SK-N-SH (cell line): ENCODE data around the gene MCC. TPM values are rescaled to one million over a fixed set of nuclear protein-coding genes. Genes with fewer than 3 reads are reported as not detected.

Experiments used
- CTCF ChIA-PET: fragments of 300-600, 350-600 bp; formaldehyde crosslinking; extraction: SDS; loops from one replicate; lab custom pipeline; 2021; lab: Yijun Ruan, JAX
- POLR2A ChIA-PET: fragments of 350-600 bp; sonication (Branson Sonifier 250); formaldehyde crosslinking; extraction: SDS; loops from one replicate; lab custom pipeline; 2020; ENCODE audit warnings: antibody characterized with exemption, inconsistent platforms; lab: Yijun Ruan, JAX
- DNase-seq: peaks from one replicate; pipeline ENCODE4 v3.0.0; 2012
- H2AFZ ChIP-seq: fragments of 200-600 bp; sonication (generic); 2 replicates; pipeline ENCODE4 v1.8.1; 2016; ENCODE audit warnings: antibody characterized with exemption, mild to moderate bottlenecking, low read depth
- H3F3A ChIP-seq: fragments of 200-600 bp; sonication (generic); replicated peaks from 2 replicates; pipeline ENCODE3; 2016; ENCODE audit warnings: antibody characterized with exemption, mild to moderate bottlenecking; ENCODE audit not compliant: insufficient read depth
- H3K27ac ChIP-seq, 2 experiments: fragments of 200-500 bp in 1 of 2; fragments of 200-600 bp in 1 of 2; sonication (Bioruptor generic) in 1 of 2; sonication (generic), shearing (Covaris generic) in 1 of 2; 2 replicates each; pipeline versions ENCODE4 v1.5.1 to v1.6.1; 2014 to 2016; ENCODE audit warnings: low read depth in 2 of 2, inconsistent platforms in 1 of 2, low read length in 1 of 2, mild to moderate bottlenecking in 1 of 2, mixed read lengths in 1 of 2
- H3K27me3 ChIP-seq: fragments of 200-600 bp; sonication (generic), shearing (Covaris generic); 2 replicates; pipeline ENCODE4 v1.6.1; 2016; ENCODE audit warnings: mixed run types; ENCODE audit not compliant: insufficient read depth
- H3K36me3 ChIP-seq, 2 experiments: fragments of 200-500 bp in 1 of 2; fragments of 200-600 bp in 1 of 2; sonication (Bioruptor generic) in 1 of 2; sonication (generic) in 1 of 2; replicated peaks in 1 of 2; 2 replicates each; pipeline versions ENCODE3 to v1.5.1; 2014 to 2016; ENCODE audit warnings: low read length in 1 of 2, mild to moderate bottlenecking in 1 of 2; ENCODE audit not compliant: insufficient read depth in 2 of 2, control insufficient read depth in 1 of 2
- H3K4me1 ChIP-seq, 2 experiments: fragments of 200-500 bp in 1 of 2; fragments of 200-600 bp in 1 of 2; sonication (Bioruptor generic) in 1 of 2; sonication (generic), shearing (Covaris generic) in 1 of 2; 2 replicates each; pipeline versions ENCODE4 v1.5.1 to v1.6.1; 2014 to 2016; ENCODE audit warnings: low read depth in 1 of 2, low read length in 1 of 2, mixed run types in 1 of 2; ENCODE audit not compliant: insufficient read depth in 2 of 2, control insufficient read depth in 1 of 2
- H3K4me2 ChIP-seq: fragments of 200-600 bp; sonication (generic), shearing (Covaris generic); 2 replicates; pipeline ENCODE4 v1.6.1; 2017; ENCODE audit warnings: mixed run types
- H3K4me3 ChIP-seq, 2 experiments: fragments of 200-500 bp in 1 of 2; fragments of 200-600 bp in 1 of 2; sonication (Bioruptor generic) in 1 of 2; sonication (generic), shearing (Covaris generic) in 1 of 2; 2 replicates each; pipeline versions ENCODE4 v1.5.1 to v1.8.1; 2014 to 2016; ENCODE audit warnings: low read depth in 2 of 2, inconsistent platforms in 1 of 2, low read length in 1 of 2, mild to moderate bottlenecking in 1 of 2, mixed read lengths in 1 of 2, moderate library complexity in 1 of 2
- H3K79me2 ChIP-seq: fragments of 200-600 bp; sonication (generic); 2 replicates; pipeline ENCODE4 v1.8.1; 2017; ENCODE audit warnings: mild to moderate bottlenecking; ENCODE audit not compliant: insufficient read depth
- H3K9ac ChIP-seq: fragments of 200-600 bp; sonication (generic); 2 replicates; pipeline ENCODE4 v1.6.1; 2017; ENCODE audit warnings: mixed run types
- H3K9me2 ChIP-seq: fragments of 200-600 bp; sonication (generic); 2 replicates; pipeline ENCODE4 v1.6.1; 2017; ENCODE audit warnings: mixed run types
- H3K9me3 ChIP-seq: fragments of 200-600 bp; sonication (generic); 2 replicates; pipeline ENCODE4 v1.6.1; 2017; ENCODE audit warnings: mixed run types, mild to moderate bottlenecking, moderate library complexity
- H4K20me1 ChIP-seq: fragments of 200-600 bp; sonication (generic); 2 replicates; pipeline ENCODE4 v1.6.1; 2017; ENCODE audit warnings: mild to moderate bottlenecking, mixed run types; ENCODE audit not compliant: insufficient read depth
- FOSL2 ChIP-seq: IDR thresholded peaks from 2 replicates; pipeline ENCODE4 v1.4.0; 2012; ENCODE audit warnings: low read depth, mild to moderate bottlenecking, moderate library complexity, borderline replicate concordance
- SIN3A ChIP-seq: IDR thresholded peaks from 2 replicates; pipeline ENCODE4 v1.6.1; 2012; ENCODE audit warnings: low read depth, mild to moderate bottlenecking, low read length, moderate library complexity, borderline replicate concordance
- TAF1 ChIP-seq: IDR thresholded peaks from 2 replicates; pipeline ENCODE4 v1.6.1; 2012; ENCODE audit warnings: low read depth, mild to moderate bottlenecking, low read length, moderate library complexity, borderline replicate concordance
- WGBS: methylation state at CpG from one replicate; pipeline ENCODE4 v1.1.6; 2017; ENCODE audit warnings: low lambda C conversion rate; 5-methylcytosine and 5-hydroxymethylcytosine counted together
- polyA plus RNA-seq, 3 experiments: library from polyadenylated mRNA; depleted of rRNA; stranded (reverse); fragments of >200 nt; gene quantifications; 2 replicates each; pipeline ENCODE4 v1.2.3, GENCODE V29; 2012
- small RNA-seq, 7 experiments: library from RNA; depleted of rRNA; stranded (forward); fragments of <200 nt; gene quantifications; one replicate each; pipeline ENCODE3, GENCODE V24; 2012

MCC gene
- polyA plus RNA-seq, 1 of the 3 experiments (the other 2 are of a cell fraction), result 3.6 TPM

GRCh38 chr5:112973036-112973435 is 515.2 kb downstream of the MCC start:
- TF ChIP-seq SIN3A (no peak), FOSL2 (no peak), TAF1 (no peak)
- POLR2A ChIA-PET, result no interaction called here
- H3F3A ChIP-seq, result no peaks in the 10 kb centered on the region
- CTCF ChIA-PET, result interaction anchor here (1.3 kb wide), 1 partner anchor 23 kb away, joined by 3 read pairs; no protein-coding TSS in a partner anchor
- no peak overlapping the region for H3K9ac ChIP-seq
- H3K4me3 ChIP-seq, result no peak overlapping the region
- no peaks in the 10 kb centered on the region for H3K36me3 ChIP-seq
- H4K20me1 ChIP-seq, result no peaks in the 10 kb centered on the region
- H3K9me3 ChIP-seq, result no peaks in the 10 kb centered on the region
- H3K4me1 ChIP-seq, result peaks cover 0 to 6% of the 10 kb centered on the region in 2 experiments; a peak in 2 of 4 replicates
- H3K27me3 ChIP-seq, result no peaks in the 10 kb centered on the region
- no peak overlapping the region for H3K4me2 ChIP-seq
- WGBS, result 75% methylated on average over 1 of the region's 1 CpG
- DNase-seq, result no peak
- no peak overlapping the region for H2AFZ ChIP-seq
- H3K79me2 ChIP-seq, result peaks cover 14% of the 10 kb centered on the region
- no peak overlapping the region for H3K27ac ChIP-seq
- H3K9me2 ChIP-seq, result no peaks in the 10 kb centered on the region

Small RNAs within 50 kb of the gene (small RNA-seq; reads per million reads assigned to genes)
- gene RNU4ATAC13P, result 0 to 0.10 (median 0) reads per million in 7 experiments

Other genes starting within 250 kb of the MCC start
- gene TSSK1B, start 53.5 kb downstream of the MCC start, polyA plus RNA-seq (2012; rRNA removed), result 0.05 TPM in 2 replicates
- 3.5 and 4.7 TPM in 2 replicates for gene YTHDC2, start 25.2 kb upstream of the MCC start, polyA plus RNA-seq (2012; rRNA removed)